ENCODE measurements around the gene LRRC15. TPM values are rescaled to one million over a fixed set of nuclear protein-coding genes. Genes with fewer than 3 reads are reported as not detected.

The LRRC15 gene
- polyA plus RNA-seq, 2 of the 4 experiments (the other 2 are of a cell fraction) = 0.05 to 0.14 TPM

DNA sequence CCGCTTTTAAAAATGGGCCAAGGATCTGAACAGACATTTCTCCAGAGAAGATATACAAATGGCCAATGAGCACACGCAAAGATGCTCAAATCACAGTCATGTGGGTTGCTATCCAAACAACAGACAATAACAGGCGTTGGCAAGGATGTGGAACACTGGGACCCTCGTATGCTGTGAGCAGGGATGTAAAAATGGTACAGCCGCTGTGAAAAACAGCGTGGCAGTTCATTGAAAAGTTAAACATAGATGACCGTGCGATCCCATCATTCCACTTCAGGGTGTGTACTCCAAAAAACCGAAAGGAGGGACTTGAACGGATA is 6.7 kb upstream of the LRRC15 start:
- Histone ChIP-seq H3K4me3 (no peak overlapping the region), H3K27ac (no peak overlapping the region), H3K4me2 (no peak overlapping the region), H3K9me3 (no peaks in the 10 kb centered on the region), H3K4me1 (no peaks in the 10 kb centered on the region)
- TF ChIP-seq SMC3 (IDR thresholded peaks at IDR 0.05) (no peak), RAD21 (conservative IDR thresholded peaks at IDR 0.05 in 1 of 2, IDR thresholded peaks at IDR 0.05 in 1 of 2) (no peak), CHD4 (IDR thresholded peaks at IDR 0.05; ENCODE audit: borderline replicate concordance) (no peak), ZNF302 (CRISPR knock-in tag; IDR thresholded peaks at IDR 0.05) (no peak), GATA3 (IDR thresholded peaks at IDR 0.05; ENCODE audit: borderline replicate concordance) (no peak), TFCP2L1 (CRISPR knock-in tag; IDR thresholded peaks at IDR 0.05) (no peak), MAZ (IDR thresholded peaks at IDR 0.05; ENCODE audit: borderline replicate concordance, low read depth, low read length) (no peak), CBX2 (IDR thresholded peaks at IDR 0.05; ENCODE audit: borderline replicate concordance, low read depth) (no peak), HOXB5 (CRISPR knock-in tag; IDR thresholded peaks at IDR 0.05) (no peak)
- ChIA-PET POLR2A (no interaction called here), CTCF (interaction anchor here (0.6 kb wide), 1 partner anchor 35 kb away, joined by 5 read pairs; no protein-coding TSS in a partner anchor)
- DNase-seq (ENCODE audit: low read depth in 1 of 2, low spot score in 1 of 2) = no peak
- WGBS (ENCODE audit: missing lambda C conversion rate) = 73% methylated on average over 10 of the region's 10 CpGs
- no peak for ATAC-seq
- no peak for FAIRE-seq

GRCh38 chr3:194375473-194376240 is 6.1 kb upstream of the LRRC15 start:
- DNase-seq (ENCODE audit: low read depth in 1 of 2, low spot score in 1 of 2) = peak in 1 of 2 experiments; percentile 11
- TF ChIP-seq KDM5A (IDR thresholded peaks at IDR 0.05) (no peak), PHF8 (IDR thresholded peaks at IDR 0.05; ENCODE audit: borderline replicate concordance, low read depth) (no peak), NR3C1 (IDR thresholded peaks at IDR 0.05) (no peak), MYC (IDR thresholded peaks at IDR 0.05; ENCODE audit: borderline replicate concordance, low read length) (no peak), BCL3 (IDR thresholded peaks at IDR 0.05) (no peak)

DNA sequence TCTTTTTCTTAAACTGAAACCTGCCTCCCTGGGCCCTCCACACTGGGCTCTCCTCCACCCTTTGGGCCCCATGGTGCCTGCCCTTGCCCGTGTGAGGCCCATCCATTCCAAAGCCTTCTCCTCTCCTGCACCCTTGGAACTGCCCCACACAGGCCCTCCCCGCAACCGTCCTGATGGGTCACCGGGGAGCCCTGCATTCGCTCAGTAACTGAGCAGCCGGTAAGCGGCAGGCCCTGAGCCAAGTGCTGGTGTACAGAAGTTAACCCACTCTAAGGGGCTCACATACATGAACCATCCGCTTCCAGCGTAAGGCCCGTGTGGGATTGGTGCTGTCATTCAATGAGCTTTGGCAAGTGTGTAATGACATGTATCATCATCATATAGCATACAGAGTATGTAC is 5.4 kb upstream of the LRRC15 start:
- 79% methylated on average over 5 of the region's 10 CpGs for WGBS (ENCODE audit: missing lambda C conversion rate)
- Histone ChIP-seq H3K4me2 (no peak overlapping the region), H3K9me3 (no peaks in the 10 kb centered on the region), H3K4me3 (no peak overlapping the region), H3K27ac (no peak overlapping the region), H3K4me1 (no peaks in the 10 kb centered on the region)
- ChIA-PET CTCF (interaction anchor here (0.6 to 1.2 kb wide), 3 partner anchors 20 to 710 kb away, joined by 3 to 5 read pairs (median 3); no protein-coding TSS in a partner anchor), POLR2A (no interaction called here)
- TF ChIP-seq FOXS1 (CRISPR knock-in tag; IDR thresholded peaks at IDR 0.05) (no peak), SMC3 (IDR thresholded peaks at IDR 0.05) (no peak), ZNF302 (CRISPR knock-in tag; IDR thresholded peaks at IDR 0.05) (no peak), MAFK (IDR thresholded peaks at IDR 0.05; ENCODE audit: partially characterized antibody) (no peak), EHMT2 (IDR thresholded peaks at IDR 0.05; ENCODE audit: low read depth) (no peak), MAZ (IDR thresholded peaks at IDR 0.05; ENCODE audit: borderline replicate concordance, low read depth, low read length) (no peak), HEYL (CRISPR knock-in tag; IDR thresholded peaks at IDR 0.05) (no peak), KDM5A (IDR thresholded peaks at IDR 0.05) (no peak), CBX2 (IDR thresholded peaks at IDR 0.05; ENCODE audit: borderline replicate concordance, low read depth) (no peak), JUNB (IDR thresholded peaks at IDR 0.05) (no peak)
- ATAC-seq (no peak), DNase-seq (ENCODE audit: low read depth in 1 of 2, low spot score in 1 of 2) (no peak), FAIRE-seq (no peak)

More at GRCh38 chr3:194375473-194376240, 6.1 kb upstream of the LRRC15 start:
- Histone ChIP-seq H3K27ac (no peak overlapping the region), H3K4me1 (no peaks in the 10 kb centered on the region), H3K4me3 (no peak overlapping the region), H3K9me3 (no peaks in the 10 kb centered on the region), H3K4me2 (no peak overlapping the region)
- 58% methylated on average over 15 of the region's 15 CpGs for WGBS (ENCODE audit: missing lambda C conversion rate)
- no peak for ATAC-seq
- FAIRE-seq = no peak
- ChIA-PET CTCF (interaction anchor here (1.2 kb wide), 1 partner anchor 32 kb away, joined by 5 read pairs; no protein-coding TSS in a partner anchor), POLR2A (no interaction called here)
